Esophagus muscularis mucosa (tissue), 3 donors: Measurements from ENCODE around the gene PGAP3.

Source experiments
- EP300 ChIP-seq: sonication (generic); formaldehyde crosslinking; IDR thresholded peaks from one replicate; pipeline ENCODE4 v1.6.1; 2017; ENCODE audit warnings: antibody characterized with exemption
- POLR2AphosphoS5 ChIP-seq, 2 donors: sonication (generic); formaldehyde crosslinking; IDR thresholded peaks; one replicate each; pipeline ENCODE4 v1.6.1; 2017; ENCODE audit warnings: antibody characterized with exemption in 2 of 2

DNA sequence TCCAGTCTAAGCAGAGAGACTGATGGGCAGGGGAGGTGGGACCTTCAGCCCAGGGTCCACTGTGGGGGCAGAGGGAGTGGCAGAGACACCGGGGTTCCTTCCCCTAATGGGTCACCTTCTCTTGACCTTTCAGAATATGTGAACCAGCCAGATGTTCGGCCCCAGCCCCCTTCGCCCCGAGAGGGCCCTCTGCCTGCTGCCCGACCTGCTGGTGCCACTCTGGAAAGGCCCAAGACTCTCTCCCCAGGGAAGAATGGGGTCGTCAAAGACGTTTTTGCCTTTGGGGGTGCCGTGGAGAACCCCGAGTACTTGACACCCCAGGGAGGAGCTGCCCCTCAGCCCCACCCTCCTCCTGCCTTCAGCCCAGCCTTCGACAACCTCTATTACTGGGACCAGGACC lies 39.7 kb upstream of the PGAP3 start:
- TF ChIP-seq EP300, result no peak
- no peak for TF ChIP-seq POLR2AphosphoS5 (IDR thresholded peaks at IDR 0.05)
